ENCODE results near the gene FGF11.

Gene FGF11

DNA sequence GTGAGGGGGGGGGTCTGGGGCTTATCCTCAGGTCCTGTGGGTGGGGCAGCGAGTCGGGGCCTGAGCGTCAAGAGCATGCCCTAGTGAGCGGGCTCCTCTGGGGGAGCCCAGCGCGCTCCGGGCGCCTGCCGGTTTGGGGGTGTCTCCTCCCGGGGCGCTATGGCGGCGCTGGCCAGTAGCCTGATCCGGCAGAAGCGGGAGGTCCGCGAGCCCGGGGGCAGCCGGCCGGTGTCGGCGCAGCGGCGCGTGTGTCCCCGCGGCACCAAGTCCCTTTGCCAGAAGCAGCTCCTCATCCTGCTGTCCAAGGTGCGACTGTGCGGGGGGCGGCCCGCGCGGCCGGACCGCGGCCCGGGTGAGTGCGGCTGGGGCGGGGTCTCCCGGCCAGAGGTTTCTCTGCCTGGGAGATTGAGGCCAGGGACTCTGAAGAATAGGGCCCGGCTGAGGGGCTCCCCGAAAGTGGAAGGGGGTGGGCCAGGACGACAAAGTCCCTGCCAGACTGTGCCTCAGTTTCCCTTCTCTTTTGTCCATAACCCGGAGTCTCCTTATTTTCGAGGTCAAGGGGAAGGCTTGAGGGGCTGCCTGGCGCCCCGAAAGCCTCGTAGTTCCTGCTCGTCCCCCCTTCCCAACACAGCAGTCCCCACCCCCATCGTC, at the start of gene FGF11:
Gene FGF11, plus strand, starts transcription at position 51 of the 651 bp plus-strand sequence. Its CDS starts 109 bp downstream, at position 160.
- no peak for DNase-seq

DNA sequence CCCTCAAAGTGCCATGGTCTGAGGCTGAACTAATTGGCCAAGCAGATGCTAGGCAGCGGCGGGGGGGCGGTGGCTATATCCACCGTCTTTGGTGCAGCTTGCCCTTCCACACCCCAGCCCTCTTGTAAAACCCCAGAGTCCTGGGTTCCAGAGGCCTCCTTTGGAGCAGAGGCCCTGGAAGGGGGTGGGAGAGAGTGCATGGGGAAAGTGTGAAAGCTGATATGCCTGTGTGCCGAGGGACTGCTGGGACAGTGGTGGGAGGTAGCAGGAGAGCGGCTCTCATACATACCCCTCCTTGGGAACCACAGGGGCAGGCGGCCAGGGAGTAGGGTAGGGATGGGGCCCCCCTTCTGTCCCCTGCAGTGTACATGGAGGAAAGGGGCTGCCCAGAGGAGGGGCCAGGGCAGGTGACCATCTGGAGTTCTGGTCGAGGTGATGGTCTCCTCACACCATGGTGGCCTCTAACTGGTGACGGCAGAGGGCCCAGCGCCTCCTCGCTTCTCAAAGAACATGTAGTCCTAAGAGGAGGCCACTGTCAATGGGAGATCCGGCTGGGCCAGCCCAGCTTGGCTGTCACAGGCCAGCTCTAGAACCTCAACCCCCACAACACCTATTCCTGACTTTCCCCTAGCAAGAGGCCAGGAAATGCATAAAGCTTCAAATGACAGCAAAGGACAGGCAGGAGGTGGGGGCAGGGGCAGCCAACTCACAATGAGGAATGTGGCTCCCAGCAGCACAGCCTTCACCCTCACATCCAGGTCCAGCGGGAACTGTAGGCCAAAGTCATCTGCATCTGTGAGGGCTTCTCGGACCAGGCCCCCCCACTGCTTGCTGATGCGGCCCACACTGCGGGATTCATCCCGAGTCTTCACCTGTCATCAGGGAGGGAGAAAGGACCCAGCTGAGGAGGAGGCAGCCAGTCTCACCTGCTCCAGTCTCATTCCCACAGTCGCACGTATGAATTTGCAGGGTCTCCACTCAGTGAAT, 49.1 kb upstream of the FGF11 start:
- DNase-seq: no peak

DNA sequence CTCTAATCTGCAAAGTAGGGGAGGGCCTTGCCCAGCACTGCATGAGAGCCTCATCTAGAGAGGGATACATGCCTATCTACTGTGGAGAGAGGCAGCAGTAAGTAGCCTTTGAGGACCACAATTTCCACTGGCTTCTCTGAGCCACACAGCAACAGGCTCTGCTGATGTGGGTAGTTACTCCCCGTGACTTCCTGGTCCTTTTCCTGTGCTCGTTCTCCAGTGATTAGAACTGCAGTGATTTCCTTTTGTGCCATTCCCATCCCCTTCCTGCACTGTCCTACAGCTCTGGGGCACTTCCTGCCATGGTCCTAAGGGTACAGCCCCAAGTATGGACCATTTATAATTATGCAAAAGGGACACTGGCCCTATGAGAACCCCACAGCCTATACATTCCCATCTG, 48.0 kb upstream of the FGF11 start:
- no peak for DNase-seq

DNA sequence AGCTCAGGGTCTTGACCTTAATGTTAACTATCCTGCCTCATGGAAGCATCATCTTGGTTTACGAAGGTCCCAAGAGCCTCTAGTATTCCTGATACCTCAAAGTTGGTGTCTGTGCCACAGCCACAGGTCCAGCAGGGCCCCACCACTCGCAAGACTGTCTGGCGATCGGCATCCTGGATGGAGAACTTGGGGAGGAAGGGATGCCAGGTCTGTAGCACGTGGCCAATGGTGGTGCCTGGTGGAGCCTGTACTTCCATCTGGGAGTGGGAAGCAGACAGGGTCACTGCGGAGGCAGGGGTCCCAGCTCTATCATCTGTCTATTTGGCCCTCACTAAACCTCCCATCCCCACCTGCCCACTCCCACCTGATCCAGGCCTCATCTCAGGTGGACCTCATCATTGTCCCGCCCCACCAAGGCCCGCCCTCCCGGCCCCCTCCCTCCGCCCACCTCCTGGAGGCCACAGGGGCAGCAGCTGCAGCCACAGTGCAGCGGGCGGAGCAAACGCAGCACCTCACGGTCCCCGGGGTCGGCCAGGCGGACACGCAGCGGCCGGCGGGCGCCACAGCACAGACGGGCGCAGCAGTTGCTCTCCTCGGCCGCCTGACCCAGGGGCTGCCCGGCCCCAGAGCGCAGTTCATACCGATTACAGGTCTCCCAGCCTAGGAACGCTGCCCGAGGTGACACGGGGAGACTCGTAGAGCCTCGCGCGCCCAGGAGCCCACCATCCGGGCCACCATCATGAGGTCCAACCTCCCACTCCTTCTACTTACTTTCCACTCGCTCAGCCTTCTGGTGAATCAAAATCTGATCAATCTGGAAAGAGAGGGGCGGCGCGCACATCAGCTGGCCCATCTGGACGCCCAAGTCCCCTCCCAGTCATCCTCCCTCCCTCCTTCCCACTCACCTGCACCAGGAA, 46.4 kb upstream of the FGF11 start:
- no peak for DNase-seq

DNA sequence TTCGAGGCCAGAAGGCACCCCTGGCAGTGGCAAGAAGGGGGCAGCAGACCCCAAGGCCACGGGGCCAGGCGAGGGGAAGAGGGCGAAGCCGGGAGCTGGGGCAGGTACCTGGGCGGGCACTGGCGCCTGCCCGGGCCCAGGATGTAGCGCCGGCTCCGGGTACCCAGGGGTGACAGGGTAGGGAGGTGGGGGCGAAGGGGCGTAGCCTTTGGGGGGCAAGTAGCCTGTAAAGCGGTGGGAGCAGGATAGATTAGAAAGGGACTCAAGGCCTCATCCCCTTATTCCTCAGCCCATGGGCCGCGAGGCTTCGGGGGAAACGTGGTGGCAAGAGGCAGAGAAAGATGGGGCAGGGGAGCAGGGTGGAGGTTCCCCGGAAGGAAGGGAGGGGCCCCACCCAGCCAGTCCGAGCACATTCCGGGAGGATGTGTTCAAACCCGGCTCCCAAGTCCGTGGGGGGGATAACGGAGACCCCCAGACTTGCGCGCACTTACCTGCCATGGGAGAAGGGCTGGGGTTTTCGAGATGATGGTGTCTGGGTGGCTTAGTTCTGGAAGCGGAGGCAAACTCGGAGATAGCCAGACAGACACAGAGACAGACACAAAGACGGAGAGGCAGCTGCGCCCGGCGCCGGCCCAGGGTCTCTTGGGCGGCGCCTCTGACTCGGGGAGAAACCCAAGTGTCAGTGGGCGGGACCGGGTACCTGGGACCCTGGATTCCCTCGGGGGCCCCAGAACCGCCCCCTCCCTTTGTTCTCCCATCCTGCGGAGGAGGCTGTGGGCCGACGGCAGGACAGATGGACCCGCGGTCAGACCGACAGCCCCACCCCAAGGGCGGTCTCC, 45.5 kb upstream of the FGF11 start:
- DNase-seq: no peak

DNA sequence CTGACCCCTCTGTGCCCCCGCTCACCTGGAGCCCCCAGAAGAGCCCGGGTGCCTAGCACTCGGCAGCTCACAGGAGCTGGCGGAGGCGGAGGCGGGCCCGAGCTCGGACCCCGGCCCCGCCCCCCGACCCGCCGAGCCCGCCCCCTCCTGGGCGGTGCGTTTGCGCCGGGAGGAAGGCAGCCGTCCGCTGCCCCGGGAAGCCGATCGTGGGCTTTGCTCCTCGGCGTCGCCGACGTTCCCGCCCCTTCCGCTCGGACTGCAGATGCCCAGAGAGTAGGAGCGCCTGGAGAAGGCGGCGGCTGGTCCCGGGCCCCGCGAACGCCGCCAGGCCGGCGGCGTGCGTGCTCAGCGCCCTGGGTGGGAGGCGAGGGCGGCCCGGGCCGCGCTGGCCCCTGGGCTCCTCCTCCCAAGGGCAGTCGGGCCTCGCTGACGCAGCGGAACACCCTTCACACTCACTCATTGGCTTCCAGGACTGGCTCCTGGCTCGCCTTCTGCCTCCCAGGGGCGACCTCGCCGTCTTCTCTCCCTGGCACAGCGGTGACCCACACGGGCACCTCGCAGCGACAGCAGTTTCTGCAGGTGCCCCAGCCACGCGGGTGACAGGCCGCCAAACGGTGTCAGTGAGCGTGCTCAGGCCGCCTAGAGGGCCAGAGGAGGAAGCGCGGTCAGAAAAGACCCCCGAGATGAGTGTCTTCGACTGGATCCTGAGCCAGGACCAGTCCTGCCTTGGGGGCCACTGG, 44.7 kb upstream of the FGF11 start, which contains the start of gene PLSCR3:
Gene PLSCR3, minus strand, starts transcription at position 74 of the 740 bp plus-strand sequence. CDS start 415 bp downstream, outside the sequence.
- peak; percentile 77 for DNase-seq

DNA sequence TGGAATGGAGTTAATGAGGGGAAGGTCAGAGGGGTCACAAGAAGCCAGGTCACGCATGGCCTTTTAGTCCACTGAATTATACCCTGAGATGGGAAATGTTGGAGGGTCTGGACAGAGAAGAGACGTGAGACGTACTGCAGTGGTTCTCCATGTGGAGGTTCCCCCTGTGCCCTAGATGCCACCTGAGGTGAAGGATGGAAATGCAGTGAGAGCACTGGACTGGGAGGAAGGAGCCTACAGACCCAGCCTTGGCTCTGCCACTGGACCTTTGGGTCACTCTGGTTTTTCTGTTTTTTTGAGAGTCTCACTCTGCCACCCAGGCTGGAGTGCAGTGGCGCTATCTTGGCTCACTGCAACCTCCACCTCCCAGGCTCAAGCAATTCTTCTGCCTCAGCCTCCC, 43.2 kb upstream of the FGF11 start:
- no peak for DNase-seq

DNA sequence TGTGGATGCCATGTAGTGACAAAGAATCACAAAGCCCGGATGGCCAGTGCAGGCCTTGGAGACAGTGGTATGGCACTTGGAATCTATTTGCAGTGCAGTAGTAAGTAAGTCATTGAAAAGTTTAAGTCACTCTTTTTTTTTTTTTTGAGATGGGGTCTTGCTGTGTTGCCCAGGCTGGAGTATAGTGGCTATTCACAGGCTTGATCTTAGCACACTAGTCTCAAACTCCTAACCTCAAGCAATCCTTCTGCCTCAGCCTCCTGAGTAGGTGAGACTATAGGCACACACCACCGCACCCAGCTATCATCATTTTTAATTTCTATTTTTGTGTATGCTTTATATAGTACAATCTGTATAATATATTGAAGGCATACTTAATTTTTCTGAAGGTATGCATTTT, 40.7 kb upstream of the FGF11 start:
- DNase-seq: no peak

DNA sequence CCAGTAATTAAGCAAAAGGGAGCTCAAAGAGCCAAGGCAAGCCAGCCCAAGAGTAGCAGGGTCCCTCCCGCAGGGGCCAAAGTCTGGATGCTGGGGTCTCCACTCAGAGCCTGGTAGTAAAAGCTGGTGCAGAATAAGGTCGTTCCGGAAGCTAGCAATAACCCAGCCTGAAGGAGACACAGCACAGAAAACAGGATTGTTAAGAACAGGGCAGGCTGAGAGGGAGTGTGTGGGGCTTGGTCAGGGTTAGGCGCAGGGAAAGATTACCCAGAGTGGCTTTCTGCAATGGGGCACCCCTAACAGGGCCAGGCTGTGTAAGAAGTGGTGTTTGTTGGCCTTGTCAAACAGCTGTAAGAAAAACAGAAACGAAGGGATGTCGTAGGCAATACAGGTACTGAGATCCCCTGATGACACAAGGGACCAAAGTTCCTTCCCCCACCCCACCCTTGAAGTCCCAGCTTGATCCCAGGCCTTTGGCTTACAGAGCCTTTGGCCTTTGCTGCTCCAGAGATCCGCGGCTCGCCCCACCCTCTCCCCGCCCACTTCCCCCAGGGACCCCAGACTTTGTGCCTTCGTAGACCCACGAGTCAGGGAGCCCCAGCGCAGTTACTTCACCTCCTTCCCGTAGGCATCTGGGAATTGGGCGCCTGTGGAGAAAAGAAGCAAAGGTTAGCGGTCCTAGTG, 36.1 kb upstream of the FGF11 start:
- no peak for DNase-seq

DNA sequence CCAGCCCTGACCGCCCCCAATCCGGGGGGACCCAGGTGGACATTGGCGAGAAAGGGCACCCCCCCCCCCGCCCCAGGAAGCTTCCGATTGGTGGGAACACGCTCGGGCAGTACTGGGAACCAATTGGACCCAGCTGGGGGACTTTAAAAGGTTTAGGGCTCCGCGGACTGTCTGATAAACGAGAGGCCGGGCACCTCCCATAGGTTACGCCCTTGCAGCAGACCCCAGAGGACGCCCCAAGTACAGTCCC, 35.7 kb upstream of the FGF11 start:
- no peak for DNase-seq

DNA sequence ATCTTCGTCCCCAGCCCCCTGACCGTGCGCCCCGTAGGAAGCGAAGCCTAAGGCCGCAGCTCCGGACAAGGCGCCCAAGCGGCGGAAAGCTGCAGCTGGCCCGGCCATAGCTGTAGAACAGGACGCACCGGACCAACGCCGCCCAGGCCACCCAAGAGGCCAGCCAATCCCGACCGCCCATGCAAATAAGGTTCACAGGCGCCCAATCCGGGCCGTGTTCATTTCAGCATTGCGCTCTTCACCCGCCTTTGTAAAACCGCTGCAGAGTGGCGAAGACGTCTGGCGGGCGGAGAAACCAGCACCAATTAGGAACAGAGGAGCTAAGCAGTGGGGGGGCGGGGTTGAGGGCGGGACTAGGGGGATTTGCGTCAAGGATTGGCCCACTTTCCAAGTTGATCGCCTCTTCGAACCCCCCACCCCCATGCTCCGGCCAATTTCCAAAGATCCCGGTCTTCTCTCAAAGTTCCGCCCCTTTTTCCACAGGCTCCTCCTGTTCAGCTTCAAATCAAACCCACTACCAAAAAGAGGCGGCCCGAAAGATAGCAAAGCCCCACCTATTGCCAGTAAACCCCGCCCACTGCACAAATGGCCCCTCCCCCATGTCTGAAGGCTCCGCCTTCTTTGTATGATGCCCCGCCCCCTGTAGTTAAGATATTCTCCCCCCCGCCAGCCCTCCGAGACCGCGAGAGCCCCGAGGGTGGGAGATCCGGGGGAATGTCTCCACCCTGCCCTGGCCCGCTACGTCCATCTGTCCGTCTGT, 35.2 kb upstream of the FGF11 start, which contains the start of gene TMEM256:
Gene TMEM256, minus strand, starts transcription at position 121 of the 760 bp plus-strand sequence. Its CDS starts 13 bp downstream, at position 108.
- DNase-seq: peak; percentile 97

DNA sequence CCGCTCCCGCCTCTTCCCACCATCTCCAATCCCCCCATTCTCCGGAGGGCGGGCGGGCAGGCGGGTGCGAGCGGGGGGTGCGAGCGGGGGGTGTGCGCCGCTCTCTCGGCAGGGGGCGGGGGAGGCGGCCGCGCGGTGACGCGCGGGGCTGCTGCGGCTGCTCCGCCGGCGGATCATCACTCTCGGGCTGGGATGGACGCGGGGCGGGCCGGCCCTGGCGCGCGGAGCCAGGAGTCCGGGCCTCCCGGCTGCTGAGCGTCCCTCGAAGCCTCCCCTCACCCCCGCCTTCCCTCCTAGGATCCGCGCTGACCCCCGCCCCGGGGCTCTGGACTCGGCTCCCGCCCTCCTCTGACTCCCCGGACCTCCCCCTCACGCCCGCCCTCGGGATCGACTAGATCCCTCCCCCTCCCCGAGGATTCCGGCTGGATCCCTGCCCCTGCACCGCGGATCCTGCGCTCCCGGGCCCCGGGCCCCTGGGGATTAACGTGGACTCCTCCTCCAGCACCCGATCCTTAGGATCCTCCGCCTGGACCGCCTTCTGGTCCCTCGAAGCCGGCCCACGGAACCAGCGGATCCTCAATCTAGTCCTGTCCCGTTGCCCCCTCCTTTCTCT, 34.5 kb upstream of the FGF11 start:
- DNase-seq: peak; percentile 51

DNA sequence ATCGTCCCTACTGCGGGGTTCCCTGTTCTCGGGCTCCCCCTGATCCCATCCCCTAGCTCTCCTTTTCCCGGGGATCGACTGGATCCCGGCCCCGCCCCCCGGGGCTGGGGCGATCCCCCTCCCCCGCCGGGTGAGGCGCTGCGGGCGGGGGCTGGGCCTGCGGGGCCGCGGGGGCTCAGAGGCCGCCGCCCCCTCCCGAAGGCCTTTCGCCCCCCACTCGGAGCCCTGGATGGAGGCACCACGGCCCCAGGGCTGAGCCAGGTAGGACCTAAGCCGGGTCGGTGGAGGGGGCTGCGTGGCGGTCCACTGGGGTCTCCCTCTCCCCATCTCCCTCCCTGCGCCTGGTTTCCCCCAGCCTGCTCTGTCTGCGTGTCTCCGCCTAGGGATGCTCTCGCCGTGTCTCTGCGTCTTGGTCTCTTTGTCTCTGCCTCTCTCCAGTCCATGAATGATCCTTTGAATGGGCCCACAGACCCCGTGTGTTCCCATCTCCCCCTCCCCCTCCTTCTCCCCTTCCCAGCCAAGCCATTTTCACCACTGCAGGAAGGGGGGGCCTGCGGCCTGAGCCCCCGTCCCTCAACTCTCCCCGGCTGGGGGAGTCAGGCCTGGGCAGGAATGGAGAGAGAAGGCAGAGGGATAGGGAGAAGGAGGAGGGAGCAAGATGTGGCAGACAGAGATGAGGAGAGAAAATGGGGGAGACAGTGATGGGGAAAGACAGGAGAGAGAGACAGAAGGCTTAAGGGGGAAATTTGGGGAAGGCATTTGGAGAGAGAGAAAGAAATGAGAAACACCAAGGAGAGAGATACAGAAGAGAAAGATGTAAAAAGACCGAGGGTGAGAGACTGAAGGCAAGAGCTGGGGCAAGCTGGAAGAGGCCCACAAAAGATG, 33.7 kb upstream of the FGF11 start:
- DNase-seq: no peak

DNA sequence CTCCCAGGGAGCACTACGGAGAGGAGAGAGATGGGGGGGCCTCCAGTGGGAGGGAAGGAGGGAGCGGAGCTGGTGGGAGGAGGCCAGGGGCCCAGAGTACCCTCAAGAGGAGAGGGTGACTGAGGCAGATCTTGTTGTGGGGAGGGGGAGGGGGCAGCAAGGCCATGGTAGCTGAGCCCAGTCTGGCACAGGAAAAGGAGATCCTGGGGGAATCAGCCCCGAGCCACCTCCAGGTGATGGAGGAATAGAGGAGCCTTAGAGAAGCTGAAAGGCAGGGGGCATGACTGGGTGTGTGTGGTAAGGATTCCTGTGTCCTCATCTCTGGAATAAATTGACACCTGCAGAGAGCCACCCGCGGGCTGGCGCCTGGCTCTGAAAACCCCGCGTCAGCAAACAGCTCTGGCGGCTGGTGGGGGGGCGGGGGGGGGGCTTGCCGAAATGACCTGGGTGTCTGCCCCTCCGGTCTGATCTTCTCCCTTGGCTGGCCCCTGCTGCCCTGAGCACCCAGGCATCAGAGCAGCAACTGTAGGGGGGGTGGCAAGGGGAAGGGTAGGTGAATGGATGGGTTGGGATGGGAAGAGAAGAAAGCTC, 33.0 kb upstream of the FGF11 start:
- DNase-seq: no peak

DNA sequence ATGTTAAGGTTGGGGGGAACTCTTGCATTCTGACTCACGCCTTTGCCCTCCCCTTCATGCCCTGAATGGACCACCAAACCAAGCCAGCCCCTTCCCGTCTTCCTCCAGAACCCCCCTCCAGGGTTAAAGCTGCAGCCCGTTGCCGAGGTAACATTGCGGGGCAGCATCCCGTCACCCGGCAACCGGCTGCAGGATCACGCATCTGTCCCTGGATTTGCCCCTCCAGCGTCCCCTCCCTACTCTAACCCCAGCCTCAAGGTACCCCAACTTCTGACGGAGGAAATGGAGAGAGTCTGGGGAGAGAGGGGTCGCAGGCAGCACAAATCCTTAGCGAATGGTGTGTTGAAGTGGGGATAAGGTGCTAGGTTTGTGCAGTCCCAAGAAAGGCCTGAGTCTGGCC, 32.2 kb upstream of the FGF11 start:
- DNase-seq: no peak

DNA sequence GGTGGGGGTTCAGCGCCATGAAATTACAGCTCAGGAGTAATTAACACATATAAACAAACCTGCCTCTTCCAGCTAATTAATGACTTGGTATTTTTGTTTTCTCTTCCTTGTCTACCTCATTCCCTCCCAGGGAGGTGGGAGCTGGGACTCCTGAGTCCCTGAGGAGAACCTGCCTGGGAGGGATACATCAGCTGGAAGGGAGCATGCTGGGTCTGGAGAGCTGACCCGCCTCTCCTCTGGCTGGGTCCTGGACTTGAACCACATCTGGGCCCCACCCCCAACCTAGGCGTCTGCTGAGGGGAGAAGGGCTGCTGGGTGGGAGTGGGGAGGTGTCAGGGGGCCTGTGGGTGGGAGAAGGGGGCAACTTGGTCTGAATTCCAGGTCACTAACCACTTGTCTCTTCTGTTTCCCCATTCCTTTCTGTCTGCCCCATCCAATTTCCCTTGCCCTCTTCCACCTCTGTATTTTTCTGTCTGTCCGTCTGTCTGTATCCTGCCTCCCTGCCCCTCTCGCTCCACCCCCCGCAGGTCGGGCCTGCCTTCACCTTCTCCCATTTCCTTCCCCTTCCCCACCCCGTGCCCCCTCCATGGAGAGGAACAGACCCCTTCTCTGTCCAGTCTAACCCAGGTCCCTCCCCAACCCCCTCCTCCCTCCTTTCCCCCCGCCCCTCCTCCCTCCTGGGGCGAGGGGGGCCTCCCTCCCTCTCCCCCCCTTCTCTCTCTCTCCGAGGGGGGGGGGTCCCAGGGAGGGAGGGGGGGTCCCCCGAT, 31.6 kb upstream of the FGF11 start, which contains the start of gene NLGN2:
Gene NLGN2, plus strand, starts transcription at position 361 of the 767 bp plus-strand sequence. CDS start 411 bp downstream, outside the sequence.
- no peak for DNase-seq

DNA sequence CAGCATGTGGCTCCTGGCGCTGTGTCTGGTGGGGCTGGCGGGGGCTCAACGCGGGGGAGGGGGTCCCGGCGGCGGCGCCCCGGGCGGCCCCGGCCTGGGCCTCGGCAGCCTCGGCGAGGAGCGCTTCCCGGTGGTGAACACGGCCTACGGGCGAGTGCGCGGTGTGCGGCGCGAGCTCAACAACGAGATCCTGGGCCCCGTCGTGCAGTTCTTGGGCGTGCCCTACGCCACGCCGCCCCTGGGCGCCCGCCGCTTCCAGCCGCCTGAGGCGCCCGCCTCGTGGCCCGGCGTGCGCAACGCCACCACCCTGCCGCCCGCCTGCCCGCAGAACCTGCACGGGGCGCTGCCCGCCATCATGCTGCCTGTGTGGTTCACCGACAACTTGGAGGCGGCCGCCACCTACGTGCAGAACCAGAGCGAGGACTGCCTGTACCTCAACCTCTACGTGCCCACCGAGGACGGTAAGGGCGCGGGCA, 31.0 kb upstream of the FGF11 start:
- no peak for DNase-seq

Measured in GOT3 (cell line).